Stimulated activated CD8-positive, alpha-beta memory T cell treated with anti-CD3 and anti-CD28 coated beads, Interleukin-15, amount 100 ng/mL, for 24 hours (primary cell): ENCODE data around the gene GRHL1.

Source experiments
- DNase-seq: peaks from one replicate; pipeline ENCODE4 v3.0.0-alpha.2; 2020; ENCODE audit warnings: low read depth

Gene GRHL1

GRCh38 chr2:9994462-9994861, 43.0 kb downstream of the GRHL1 start:
- DNase-seq: no peak

- DNase-seq: no peak
Measured at GRCh38 chr2:9995059-9995458, 43.6 kb downstream of the GRHL1 start.

DNA sequence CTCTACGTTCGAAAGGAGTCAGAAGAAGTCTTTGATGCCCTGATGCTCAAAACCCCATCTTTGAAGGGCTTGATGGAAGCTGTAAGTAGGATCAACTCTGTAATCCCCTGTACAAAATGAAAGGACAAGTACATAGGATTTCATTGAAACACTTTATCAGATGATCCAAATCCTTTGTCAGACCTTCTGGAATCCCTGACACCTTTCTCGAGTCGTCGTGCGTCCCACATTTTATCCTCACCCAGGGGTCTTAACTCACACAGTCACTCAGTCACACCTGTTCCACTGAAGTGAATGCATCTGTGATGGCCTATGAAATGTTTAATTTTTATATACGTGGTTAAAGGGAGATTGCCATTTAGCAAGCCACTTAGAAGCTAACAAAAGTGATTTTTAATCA, 44.8 kb downstream of the GRHL1 start:
- DNase-seq: no peak

DNA sequence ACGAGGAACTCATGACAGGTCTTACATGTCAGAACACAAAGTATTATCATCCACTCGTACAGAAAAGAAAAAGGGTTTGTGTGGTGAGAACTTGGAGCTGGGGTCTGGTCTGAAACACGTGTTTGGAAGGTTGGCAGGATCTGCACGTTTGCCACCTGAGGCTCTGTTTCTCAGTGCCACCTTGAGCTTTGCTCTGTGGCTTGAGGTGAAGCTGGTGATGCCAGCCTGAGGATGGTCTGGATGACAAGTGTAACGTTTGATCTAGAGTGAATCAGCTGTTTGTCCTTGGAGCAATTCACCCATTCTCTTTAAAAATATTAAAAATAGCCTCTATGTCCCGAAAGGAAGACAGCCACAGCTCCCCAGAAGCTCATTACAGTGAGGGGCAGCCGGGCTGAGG, 46.4 kb downstream of the GRHL1 start:
- DNase-seq: no peak

- no peak for DNase-seq
Measured at GRCh38 chr2:9998916-9999654, 47.6 kb downstream of the GRHL1 start.

DNA sequence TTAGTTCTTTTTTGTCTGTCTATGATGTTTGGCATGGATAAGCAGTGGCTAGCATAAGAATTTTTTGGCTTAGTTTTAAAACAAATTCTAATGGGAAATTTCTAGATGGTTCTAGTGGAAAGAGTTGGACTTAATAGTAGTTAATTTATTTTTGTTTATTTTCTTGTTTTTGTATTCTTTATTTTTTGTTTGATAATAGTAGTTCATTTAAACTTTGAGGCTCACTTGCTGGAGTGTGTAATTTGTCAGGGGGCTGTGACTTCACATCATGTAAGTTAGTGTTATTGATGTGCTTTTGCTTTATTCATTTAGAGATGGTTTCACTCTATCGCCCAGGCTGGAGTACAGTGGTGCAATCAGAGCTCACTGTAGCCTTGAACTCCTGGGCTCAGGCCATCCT, 48.2 kb downstream of the GRHL1 start:
- DNase-seq: no peak

GRCh38 chr2:10000541-10000940, 49.0 kb downstream of the GRHL1 start:
- no peak for DNase-seq

DNA sequence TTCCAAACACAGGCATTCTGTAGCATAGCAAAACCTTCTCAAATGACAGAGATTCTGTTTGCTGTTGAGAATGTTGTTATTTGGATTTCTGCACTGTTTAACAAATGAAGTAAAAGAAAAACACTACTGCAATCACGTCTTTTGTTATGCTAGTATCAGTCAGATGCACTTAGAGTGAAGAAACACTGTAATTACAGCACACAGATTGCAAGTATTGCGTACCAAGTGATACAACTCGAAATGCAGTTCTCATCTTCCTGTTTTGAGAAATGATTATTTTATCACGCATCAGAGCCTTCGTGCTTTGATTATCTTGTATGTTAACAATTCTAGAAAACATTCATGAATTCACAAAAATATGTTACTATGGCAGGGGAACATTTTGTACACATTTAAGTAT, 50.1 kb downstream of the GRHL1 start:
- no peak for DNase-seq

- no peak for DNase-seq
Measured at GRCh38 chr2:10002109-10002508, 50.6 kb downstream of the GRHL1 start.

- no peak for DNase-seq
Measured at GRCh38 chr2:10002681-10003080, 51.2 kb downstream of the GRHL1 start.

GRCh38 chr2:10003206-10004125, 52.0 kb downstream of the GRHL1 start:
- DNase-seq: no peak

GRCh38 chr2:10004401-10004800, 52.9 kb downstream of the GRHL1 start:
- no peak for DNase-seq

GRCh38 chr2:10004836-10005235, 53.3 kb downstream of the GRHL1 start:
- no peak for DNase-seq

DNA sequence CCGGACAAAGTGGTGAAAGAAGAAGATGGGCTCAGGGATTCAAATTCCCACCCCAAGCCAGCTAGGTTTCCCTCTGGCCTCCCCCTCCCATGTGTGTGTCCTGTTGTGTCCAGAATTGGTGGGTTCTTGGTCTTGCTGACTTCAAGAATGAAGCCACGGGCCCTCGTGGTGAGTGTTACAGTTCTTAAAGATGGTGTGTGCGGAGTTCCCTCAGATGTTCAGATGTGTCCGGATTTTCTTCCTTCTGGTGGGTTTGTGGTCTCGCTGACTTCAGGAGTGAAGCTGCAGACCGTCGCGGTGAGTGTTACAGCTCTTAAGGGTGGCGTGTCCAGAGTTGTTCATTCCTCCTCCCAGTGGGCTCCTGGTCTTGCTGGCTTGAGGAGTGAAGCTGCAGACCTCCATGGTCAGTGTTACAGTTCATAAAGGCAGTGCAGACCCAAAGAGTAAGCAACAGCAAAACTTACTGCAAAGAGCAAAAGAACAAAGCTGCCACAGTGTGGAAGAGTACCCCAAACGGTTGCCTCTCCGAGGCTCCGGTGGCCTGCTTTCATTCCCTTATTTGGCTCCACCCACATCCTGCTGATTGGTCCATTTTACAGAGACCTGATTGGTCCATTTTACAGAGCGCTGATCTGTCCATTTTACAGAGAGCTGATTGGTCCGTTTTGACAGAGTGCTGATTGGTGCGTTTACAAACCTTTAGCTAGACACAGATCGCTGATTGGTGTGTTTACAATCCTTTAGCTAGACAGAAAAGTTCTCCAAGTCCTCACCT, 54.2 kb downstream of the GRHL1 start:
- DNase-seq: no peak

DNA sequence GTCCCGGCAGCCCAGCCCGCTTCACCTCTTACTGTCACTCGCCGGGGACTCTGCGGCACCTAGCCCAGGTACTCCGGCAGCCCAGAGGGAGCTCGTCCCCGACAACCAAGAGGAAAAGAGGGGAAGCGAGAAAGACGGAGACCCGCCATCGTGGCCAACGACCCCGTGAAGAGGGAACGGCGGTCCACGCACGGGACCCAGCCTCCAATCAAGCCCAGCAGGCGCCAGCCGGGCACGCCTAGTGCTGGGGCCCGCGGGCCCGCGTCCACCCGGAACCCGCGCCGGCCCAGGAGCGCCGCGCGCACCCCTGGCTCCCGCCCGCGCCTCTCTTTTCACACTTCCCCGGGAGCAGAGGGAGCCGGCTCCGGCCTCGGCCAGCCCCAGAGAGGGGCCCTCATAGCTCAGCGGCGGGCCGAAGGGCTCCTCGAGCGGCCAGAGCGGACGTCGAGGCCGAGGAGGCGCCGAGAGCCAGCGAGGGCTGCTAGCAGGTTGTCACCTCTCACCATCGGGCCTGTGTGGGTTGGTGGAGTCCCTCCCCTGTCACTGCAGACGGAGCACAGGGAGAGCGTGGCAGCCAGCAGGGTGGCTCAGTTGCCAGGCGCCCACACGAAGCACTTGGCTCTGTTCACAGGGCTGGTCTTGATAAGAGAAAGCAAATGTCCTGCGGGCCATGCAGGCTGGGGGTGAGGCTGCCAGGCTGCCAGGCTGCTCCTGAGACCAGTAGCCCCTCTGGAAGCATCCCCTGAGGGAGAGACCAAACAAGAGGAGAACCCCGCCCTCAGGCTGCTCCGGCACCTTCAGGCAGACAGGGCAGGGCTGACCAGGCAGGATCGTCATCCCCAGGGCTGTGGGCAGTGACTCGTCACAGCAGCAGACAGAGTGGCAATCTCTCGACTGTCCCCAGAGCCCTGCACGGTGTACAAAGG, 55.0 kb downstream of the GRHL1 start:
- DNase-seq: no peak

GRCh38 chr2:10007435-10007834, 55.9 kb downstream of the GRHL1 start:
- no peak for DNase-seq

GRCh38 chr2:10007921-10008808, 56.7 kb downstream of the GRHL1 start:
- DNase-seq: no peak

GRCh38 chr2:10008809-10009176, 57.3 kb downstream of the GRHL1 start:
- no peak for DNase-seq

- DNase-seq: no peak
Measured at GRCh38 chr2:10009271-10009810, 57.8 kb downstream of the GRHL1 start.
